OCI-LY7 (cell line): ENCODE data around the gene SORCS3. TPM values are rescaled to one million over a fixed set of nuclear protein-coding genes. Genes with fewer than 3 reads are reported as not detected.

Experiments
- BruUV-seq: library from RNA; stranded (reverse); fragments of 400-500 nt; replicated peaks from 2 replicates; lab custom pipeline; 2021; lab: Mats Ljungman, UMichigan
- CTCF ChIA-PET: fragments of 300-600 bp; sonication (Branson Sonifier 250); formaldehyde crosslinking; loops from one replicate; lab custom pipeline; 2022; ENCODE audit warnings: antibody characterized with exemption; ENCODE audit not compliant: unreplicated experiment; lab: Charles Lee
- POLR2A ChIA-PET: fragments of 300-600 bp; sonication (Branson Sonifier 250); formaldehyde crosslinking; loops from one replicate; lab custom pipeline; 2022; ENCODE audit warnings: antibody characterized with exemption; lab: Charles Lee
- DNase-seq: peaks from one replicate; pipeline ENCODE4 v3.0.0-alpha.2; 2015; ENCODE audit warnings: low spot score
- H2AFZ ChIP-seq: fragments of 200-600 bp; sonication (generic), shearing (Covaris generic); 2 replicates; pipeline ENCODE4 v1.6.1; 2014; ENCODE audit warnings: mild to moderate bottlenecking, antibody characterized with exemption, low read length, moderate library complexity
- H3K27ac ChIP-seq: fragments of 200-600 bp; sonication (generic); 2 replicates; pipeline ENCODE4 v1.5.1; 2014; ENCODE audit warnings: mixed run types, low read depth, mild to moderate bottlenecking, moderate library complexity, low read length, inconsistent platforms; ENCODE audit not compliant: poor library complexity, severe bottlenecking
- H3K36me3 ChIP-seq: fragments of 200-600 bp; sonication (generic); 2 replicates; pipeline ENCODE4 v1.6.1; 2014; ENCODE audit warnings: mild to moderate bottlenecking, antibody characterized with exemption, low read length, moderate library complexity, mixed read lengths; ENCODE audit not compliant: insufficient read depth
- H3K4me1 ChIP-seq: fragments of 200-600 bp; sonication (generic); 2 replicates; pipeline ENCODE4 v1.5.1; 2014; ENCODE audit warnings: mild to moderate bottlenecking, low read length; ENCODE audit not compliant: insufficient read depth, poor library complexity, severe bottlenecking
- H3K4me2 ChIP-seq: fragments of 200-600 bp; sonication (generic); 2 replicates; pipeline ENCODE4 v1.6.1; 2014; ENCODE audit warnings: mild to moderate bottlenecking, low read length
- H3K4me3 ChIP-seq: fragments of 200-600 bp; sonication (generic); 2 replicates; pipeline ENCODE4 v1.5.1; 2014; ENCODE audit warnings: mild to moderate bottlenecking, low read depth, low read length; ENCODE audit not compliant: poor library complexity, severe bottlenecking
- H3K79me2 ChIP-seq: fragments of 200-600 bp; sonication (generic); 2 replicates; pipeline ENCODE4 v1.6.1; 2016; ENCODE audit warnings: low read depth, mild to moderate bottlenecking, low read length, moderate library complexity, mixed read lengths; ENCODE audit not compliant: insufficient read depth
- H3K9me2 ChIP-seq: fragments of 200-600 bp; sonication (generic); 2 replicates; pipeline ENCODE4 v1.6.1; 2016; ENCODE audit warnings: mild to moderate bottlenecking, low read length, mixed read lengths; ENCODE audit not compliant: insufficient read depth
- H3K9me3 ChIP-seq: fragments of 200-600 bp; sonication (generic); 2 replicates; pipeline ENCODE4 v1.6.1; 2014; ENCODE audit warnings: mild to moderate bottlenecking, mixed run types, low read length, mixed read lengths
- H4K20me1 ChIP-seq: fragments of 200-600 bp; sonication (generic); 2 replicates; pipeline ENCODE4 v1.6.1; 2014; ENCODE audit warnings: mild to moderate bottlenecking, antibody characterized with exemption, low read length, moderate library complexity, mixed read lengths; ENCODE audit not compliant: insufficient read depth
- CTCF ChIP-seq: fragments of 200-600 bp; sonication (generic); conservative IDR thresholded peaks from 2 replicates; pipeline ENCODE4 v1.5.1; 2014; ENCODE audit warnings: mild to moderate bottlenecking, antibody characterized with exemption, low read length, moderate library complexity, mixed read lengths
- EZH2phosphoT487 ChIP-seq: fragments of 200-600 bp; sonication (generic); IDR thresholded peaks from 2 replicates; pipeline ENCODE4 v1.6.1; 2018; ENCODE audit warnings: low read depth, borderline replicate concordance, mild to moderate bottlenecking, mixed run types, antibody characterized with exemption, low read length, moderate library complexity, mixed read lengths
- intact Hi-C: fragments of 100-400 bp; cut with micrococcal nuclease; formaldehyde crosslinking; loops from one replicate; pipeline ENCODE4 v1.10.0; 2022; ENCODE audit not compliant: unreplicated experiment
- total RNA-seq, 2 experiments: library from RNA; depleted of rRNA in 1 of 2; stranded (reverse); fragments of >200 nt in 1 of 2; shearing (Covaris generic) in 1 of 2; gene quantifications; 2 replicates each; pipeline ENCODE4 v1.2.3, GENCODE V29; 2014 to 2022

SORCS3 gene
- total RNA-seq, 2 experiments from 2014 or later: not detected

- ChIA-PET CTCF (interaction anchor here (0.7 kb wide), 1 partner anchor 25 kb away, joined by 4 read pairs; no protein-coding TSS in a partner anchor), POLR2A (no interaction called here)
- DNase-seq: no peak
- no peak overlapping the region for H3K27ac ChIP-seq
- H3K9me3 ChIP-seq: no peaks in the 10 kb centered on the region
- no TSS peak for BruUV-seq
- TF ChIP-seq EZH2phosphoT487: no peak
- TF ChIP-seq CTCF: no peak
- no peak overlapping the region for H2AFZ ChIP-seq
- no peak overlapping the region for H3K4me2 ChIP-seq
- no peak overlapping the region for H3K4me3 ChIP-seq
- no peaks in the 10 kb centered on the region for H3K4me1 ChIP-seq
- H3K79me2 ChIP-seq: no peaks in the 10 kb centered on the region
- intact Hi-C loops: no loop called here
- H4K20me1 ChIP-seq: no peaks in the 10 kb centered on the region
- H3K9me2 ChIP-seq: no peaks in the 10 kb centered on the region
- no peaks in the 10 kb centered on the region for H3K36me3 ChIP-seq
Observed at GRCh38 chr10:105075031-105075430, 433.9 kb downstream of the SORCS3 start.

- H3K79me2 ChIP-seq: no peaks in the 10 kb centered on the region
- no peaks in the 10 kb centered on the region for H3K9me2 ChIP-seq
- POLR2A ChIA-PET: no interaction called here
- no peak overlapping the region for H3K27ac ChIP-seq
- TF ChIP-seq EZH2phosphoT487 (no peak), CTCF (no peak)
- H3K9me3 ChIP-seq: no peaks in the 10 kb centered on the region
- H3K4me2 ChIP-seq: no peak overlapping the region
- intact Hi-C loops: no loop called here
- no peak for DNase-seq
- BruUV-seq: no TSS peak
- CTCF ChIA-PET: no interaction called here
- no peaks in the 10 kb centered on the region for H3K36me3 ChIP-seq
- H3K4me1 ChIP-seq: no peaks in the 10 kb centered on the region
- no peak overlapping the region for H2AFZ ChIP-seq
- no peak overlapping the region for H3K4me3 ChIP-seq
- H4K20me1 ChIP-seq: no peaks in the 10 kb centered on the region
Observed at GRCh38 chr10:105085980-105086379, 444.9 kb downstream of the SORCS3 start.

GRCh38 chr10:105094048-105094447, 453.0 kb downstream of the SORCS3 start:
- Histone ChIP-seq H3K9me2 (no peaks in the 10 kb centered on the region), H2AFZ (no peak overlapping the region), H4K20me1 (no peaks in the 10 kb centered on the region; the same call in 1 of the 2 replicates), H3K9me3 (no peaks in the 10 kb centered on the region), H3K27ac (no peak overlapping the region), H3K4me2 (no peak overlapping the region), H3K36me3 (no peaks in the 10 kb centered on the region), H3K79me2 (no peaks in the 10 kb centered on the region), H3K4me3 (no peak overlapping the region), H3K4me1 (no peaks in the 10 kb centered on the region)
- no peak for DNase-seq
- CTCF ChIA-PET: no interaction called here
- POLR2A ChIA-PET: interaction anchor here (0.6 kb wide), 1 partner anchor 932 kb away, joined by 8 read pairs; no protein-coding TSS in a partner anchor
- intact Hi-C loops: no loop called here
- TF ChIP-seq CTCF: no peak
- no peak for TF ChIP-seq EZH2phosphoT487
- no TSS peak for BruUV-seq
